Neural progenitor cell (in vitro differentiated cells): ENCODE measurements around the gene SF3A1.

Experiments
- EZH2 ChIP-seq: fragments of 200-600 bp; sonication (generic); IDR thresholded peaks from 2 replicates; pipeline ENCODE4 v1.6.1; 2017; ENCODE audit warnings: antibody characterized with exemption, mild to moderate bottlenecking, moderate library complexity
- EZH2phosphoT487 ChIP-seq: fragments of 200-600 bp; sonication (generic); IDR thresholded peaks from 2 replicates; pipeline ENCODE4 v1.6.1; 2017; ENCODE audit warnings: antibody characterized with exemption
- TF ChIP-seq, protein P1 (sequence below): fragments of 200-600 bp; sonication (generic); IDR thresholded peaks from 2 replicates; pipeline ENCODE4 v1.5.1; 2017; ENCODE audit warnings: antibody characterized with exemption, mild to moderate bottlenecking

DNA sequence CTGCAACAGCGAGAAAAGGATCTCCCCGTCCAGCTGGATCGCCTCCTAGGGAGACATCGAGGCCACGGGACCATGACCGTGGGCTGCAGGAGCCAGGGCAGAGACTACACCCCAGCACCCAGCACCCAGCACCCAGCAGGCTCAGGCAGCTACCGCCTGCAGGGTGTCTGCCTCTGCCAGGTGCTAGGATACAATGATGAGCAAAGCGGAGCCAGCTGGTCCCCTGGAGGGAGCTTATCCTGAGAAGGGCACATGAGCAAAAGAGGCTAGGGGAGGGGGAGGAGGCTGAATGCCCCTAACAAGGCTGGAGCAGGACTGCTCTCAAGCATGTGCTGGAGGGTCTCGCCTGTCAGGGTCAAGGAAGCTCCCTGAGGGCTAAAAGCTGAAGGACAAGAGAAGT, 62.6 kb downstream of the SF3A1 start:
- TF ChIP-seq, protein P1, sequence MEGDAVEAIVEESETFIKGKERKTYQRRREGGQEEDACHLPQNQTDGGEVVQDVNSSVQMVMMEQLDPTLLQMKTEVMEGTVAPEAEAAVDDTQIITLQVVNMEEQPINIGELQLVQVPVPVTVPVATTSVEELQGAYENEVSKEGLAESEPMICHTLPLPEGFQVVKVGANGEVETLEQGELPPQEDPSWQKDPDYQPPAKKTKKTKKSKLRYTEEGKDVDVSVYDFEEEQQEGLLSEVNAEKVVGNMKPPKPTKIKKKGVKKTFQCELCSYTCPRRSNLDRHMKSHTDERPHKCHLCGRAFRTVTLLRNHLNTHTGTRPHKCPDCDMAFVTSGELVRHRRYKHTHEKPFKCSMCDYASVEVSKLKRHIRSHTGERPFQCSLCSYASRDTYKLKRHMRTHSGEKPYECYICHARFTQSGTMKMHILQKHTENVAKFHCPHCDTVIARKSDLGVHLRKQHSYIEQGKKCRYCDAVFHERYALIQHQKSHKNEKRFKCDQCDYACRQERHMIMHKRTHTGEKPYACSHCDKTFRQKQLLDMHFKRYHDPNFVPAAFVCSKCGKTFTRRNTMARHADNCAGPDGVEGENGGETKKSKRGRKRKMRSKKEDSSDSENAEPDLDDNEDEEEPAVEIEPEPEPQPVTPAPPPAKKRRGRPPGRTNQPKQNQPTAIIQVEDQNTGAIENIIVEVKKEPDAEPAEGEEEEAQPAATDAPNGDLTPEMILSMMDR = no peak
- TF ChIP-seq EZH2 (no peak), EZH2phosphoT487 (no peak)
